Activated effector memory CD4-positive, alpha-beta T cell treated with Interleukin-2 at 50 U/mL for 16 hours (primary cell): ENCODE measurements around the gene CAMK1D.

Source experiments
- DNase-seq: peaks from one replicate; pipeline ENCODE4 v3.0.0-alpha.2; 2020

The CAMK1D gene

GRCh38 chr10:12812571-12812970 is 463.2 kb downstream of the CAMK1D start:
- no peak for DNase-seq

- no peak for DNase-seq
Measured at GRCh38 chr10:12814166-12814565, 464.8 kb downstream of the CAMK1D start.

GRCh38 chr10:12819071-12819470 is 469.7 kb downstream of the CAMK1D start:
- no peak for DNase-seq

GRCh38 chr10:12819656-12820055 is 470.3 kb downstream of the CAMK1D start:
- no peak for DNase-seq

GRCh38 chr10:12822126-12822892 is 473.0 kb downstream of the CAMK1D start:
- DNase-seq = no peak

- no peak for DNase-seq
Measured at GRCh38 chr10:12822893-12823170, 473.5 kb downstream of the CAMK1D start.

GRCh38 chr10:12823328-12823727 is 474.0 kb downstream of the CAMK1D start:
- no peak for DNase-seq

- no peak for DNase-seq
Measured at GRCh38 chr10:12825260-12825849, 476.0 kb downstream of the CAMK1D start.

- DNase-seq = no peak
Measured at GRCh38 chr10:12826800-12827372, 477.5 kb downstream of the CAMK1D start.

- DNase-seq = no peak
Measured at GRCh38 chr10:12828736-12829135, 479.4 kb downstream of the CAMK1D start.

GRCh38 chr10:12829831-12830390 is 480.6 kb downstream of the CAMK1D start:
- DNase-seq = no peak

GRCh38 chr10:12832096-12832495 is 482.7 kb downstream of the CAMK1D start:
- DNase-seq = no peak

GRCh38 chr10:12833451-12833850 is 484.1 kb downstream of the CAMK1D start:
- no peak for DNase-seq

- no peak for DNase-seq
Measured at GRCh38 chr10:12834116-12834665, 484.8 kb downstream of the CAMK1D start.

GRCh38 chr10:12834721-12835120 is 485.4 kb downstream of the CAMK1D start:
- DNase-seq = no peak

GRCh38 chr10:12835709-12836108 is 486.4 kb downstream of the CAMK1D start:
- no peak for DNase-seq

GRCh38 chr10:12838366-12838765 is 489.0 kb downstream of the CAMK1D start:
- DNase-seq = no peak

GRCh38 chr10:12838995-12839927 is 489.9 kb downstream of the CAMK1D start:
- DNase-seq = no peak

GRCh38 chr10:12839941-12840611 is 490.7 kb downstream of the CAMK1D start:
- no peak for DNase-seq

GRCh38 chr10:12841426-12841825 is 492.1 kb downstream of the CAMK1D start:
- no peak for DNase-seq

- no peak for DNase-seq
Measured at GRCh38 chr10:12841826-12842225, 492.5 kb downstream of the CAMK1D start.

- no peak for DNase-seq
Measured at GRCh38 chr10:12842310-12842709, 493.0 kb downstream of the CAMK1D start.
